NCI-H526 (cell line): ENCODE results near the gene ERFE.

Experiments
- DNase-seq, 2 experiments: peaks; one replicate each; lab custom pipeline; 2025; lab: John Stamatoyannopoulos, UW

The ERFE gene

DNA sequence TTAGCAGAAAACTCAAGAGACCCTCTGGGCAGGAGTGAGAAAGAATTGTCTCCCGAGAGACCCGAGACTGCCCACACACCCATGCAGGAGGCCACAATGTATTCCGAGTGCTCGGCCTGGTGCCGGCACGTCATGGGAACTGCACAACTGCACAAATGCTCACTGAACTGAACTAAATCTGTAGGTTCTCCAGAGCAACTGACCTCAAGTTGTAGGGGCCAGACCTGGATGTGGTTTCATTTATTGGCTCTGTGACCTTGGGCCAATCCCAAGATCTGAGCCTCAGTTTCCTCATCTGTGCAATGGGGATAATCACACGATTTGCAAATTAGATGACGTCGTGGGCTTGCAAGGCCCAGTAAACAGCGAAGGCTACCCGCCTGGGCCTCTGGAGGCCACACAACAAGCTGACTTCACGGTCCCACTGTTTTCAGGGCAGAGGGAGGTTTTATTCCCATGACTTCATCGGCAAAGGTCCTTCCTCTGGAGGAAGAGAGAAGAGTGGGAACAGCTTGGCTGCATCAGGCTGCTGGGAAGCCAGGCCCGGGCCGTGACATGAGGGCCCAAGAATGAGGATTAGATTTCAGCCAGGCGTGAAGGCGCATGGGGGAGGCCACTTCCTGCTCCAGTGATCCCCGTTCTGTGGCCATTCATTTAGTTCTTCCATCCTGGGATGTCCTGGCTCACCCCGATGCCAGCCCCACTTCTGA, 3.6 kb upstream of the ERFE start:
- DNase-seq: no peak

DNA sequence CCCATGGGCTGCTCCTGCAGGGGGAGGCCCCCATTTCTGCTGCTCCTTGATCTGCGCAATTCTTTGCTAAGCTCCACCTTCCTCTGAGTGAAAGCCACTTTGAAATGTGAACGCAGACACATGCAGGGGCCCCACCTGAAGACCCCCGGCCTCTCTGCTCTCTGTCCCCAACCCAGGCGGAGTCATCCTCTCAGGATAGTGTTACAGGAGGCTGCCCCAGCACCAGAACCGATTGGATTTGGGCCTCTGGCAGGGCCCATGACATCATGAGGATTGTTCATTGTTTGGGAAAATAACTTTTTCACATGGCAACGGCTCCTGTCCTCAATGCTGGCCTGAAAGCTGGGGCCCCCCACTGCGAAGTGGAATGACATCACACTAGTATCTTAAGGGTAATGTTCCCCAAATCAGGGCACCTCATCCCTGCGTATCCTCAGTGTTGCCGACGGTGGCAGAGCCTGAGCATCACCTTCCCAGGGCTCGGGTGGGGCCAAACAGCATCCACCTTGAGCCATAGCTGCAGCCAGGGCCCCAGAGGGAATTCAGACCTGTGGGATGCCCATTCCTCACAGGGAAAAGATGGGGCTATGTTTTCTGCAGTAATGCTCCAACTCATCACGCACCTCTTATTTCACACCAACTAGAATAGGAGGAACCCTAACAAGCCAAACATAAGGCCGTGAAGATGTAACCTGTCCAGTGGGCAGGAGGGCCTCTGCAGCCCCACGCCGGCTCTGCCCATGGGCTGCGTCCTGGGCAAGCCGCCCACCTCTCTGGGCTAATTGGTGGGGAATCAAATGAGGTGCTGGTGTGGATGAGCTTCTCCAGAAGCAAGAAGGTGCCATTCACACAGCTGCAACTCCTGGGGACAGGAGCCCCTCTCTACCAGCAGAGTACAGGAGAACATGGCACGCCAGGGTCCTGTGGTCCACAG, 2.7 kb upstream of the ERFE start:
- DNase-seq: no peak

DNA sequence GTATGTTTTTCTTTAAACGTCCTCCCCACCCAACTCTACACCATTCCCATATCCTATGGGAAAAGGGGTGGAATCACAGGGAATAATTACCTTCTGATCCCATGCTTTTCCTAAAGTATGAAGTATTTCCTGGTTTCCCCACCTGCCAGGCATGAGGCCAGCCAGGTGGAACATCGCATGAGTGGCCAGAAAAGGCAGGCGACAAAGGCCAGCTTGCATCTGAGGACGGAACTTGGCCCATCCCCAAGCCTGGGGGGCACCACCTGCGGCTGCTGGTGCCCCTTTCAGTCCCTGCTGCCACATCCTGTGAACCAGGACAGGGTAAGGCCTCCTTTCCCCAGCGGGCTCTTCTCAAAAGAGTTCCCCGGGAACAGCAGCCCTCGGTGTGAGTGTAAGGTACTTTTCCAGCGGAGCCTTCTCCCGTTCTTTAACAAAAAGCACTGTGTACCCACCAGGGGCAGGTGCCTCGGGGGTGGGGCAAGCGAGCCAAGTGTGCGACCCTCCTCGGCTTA, 1.2 kb upstream of the ERFE start:
- DNase-seq: peak in 1 of 2 experiments; percentile 57

DNA sequence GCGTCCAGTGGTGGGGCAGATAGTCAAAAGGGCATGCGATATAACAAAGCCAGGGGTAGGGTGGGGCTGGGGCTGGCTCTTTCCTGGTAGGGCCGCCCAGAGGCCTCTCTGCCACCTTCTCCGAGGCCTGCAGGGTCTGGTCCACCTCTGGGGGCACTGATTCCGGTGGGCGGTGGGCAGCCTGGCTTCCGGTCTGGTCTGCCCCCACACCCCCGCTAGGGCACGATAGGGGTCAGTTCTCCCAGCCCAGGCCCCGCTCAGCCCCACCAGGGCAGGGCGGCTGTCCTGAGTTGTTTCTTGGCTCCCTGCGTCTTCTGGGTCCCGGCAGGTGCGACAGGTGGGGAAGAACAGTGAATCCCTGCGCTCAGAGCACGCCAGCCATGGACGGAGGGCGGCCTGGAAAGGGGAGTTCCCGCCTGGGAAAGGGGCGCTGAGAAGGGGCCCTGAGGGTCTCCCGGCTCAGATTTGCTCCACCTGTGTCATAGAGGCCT, 707 bp upstream of the ERFE start:
- no peak for DNase-seq

DNA sequence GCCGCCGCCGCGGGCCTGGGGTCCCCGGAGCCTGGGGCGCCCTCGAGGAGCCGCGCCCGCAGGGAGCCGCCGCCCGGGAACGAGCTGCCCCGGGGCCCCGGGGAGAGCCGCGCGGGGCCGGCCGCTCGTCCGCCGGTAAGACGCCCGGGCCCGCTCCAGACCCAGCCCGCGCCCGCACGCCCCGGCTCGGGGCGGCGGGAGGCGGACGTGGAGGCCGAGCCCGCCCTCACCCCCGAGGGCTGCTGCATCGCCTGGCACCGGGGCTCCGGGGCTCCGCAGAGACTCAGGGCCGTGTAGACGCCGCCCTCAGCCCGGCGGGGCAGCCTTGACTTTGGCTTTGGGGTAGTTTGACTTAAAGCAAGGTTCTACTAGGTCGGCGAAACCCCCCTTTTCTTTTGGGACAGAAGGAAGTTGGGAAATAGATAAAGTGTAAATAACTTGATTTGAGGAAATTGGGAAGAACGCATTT, 335 bp downstream of the ERFE start:
- peak in 1 of 2 experiments; percentile 74 for DNase-seq

DNA sequence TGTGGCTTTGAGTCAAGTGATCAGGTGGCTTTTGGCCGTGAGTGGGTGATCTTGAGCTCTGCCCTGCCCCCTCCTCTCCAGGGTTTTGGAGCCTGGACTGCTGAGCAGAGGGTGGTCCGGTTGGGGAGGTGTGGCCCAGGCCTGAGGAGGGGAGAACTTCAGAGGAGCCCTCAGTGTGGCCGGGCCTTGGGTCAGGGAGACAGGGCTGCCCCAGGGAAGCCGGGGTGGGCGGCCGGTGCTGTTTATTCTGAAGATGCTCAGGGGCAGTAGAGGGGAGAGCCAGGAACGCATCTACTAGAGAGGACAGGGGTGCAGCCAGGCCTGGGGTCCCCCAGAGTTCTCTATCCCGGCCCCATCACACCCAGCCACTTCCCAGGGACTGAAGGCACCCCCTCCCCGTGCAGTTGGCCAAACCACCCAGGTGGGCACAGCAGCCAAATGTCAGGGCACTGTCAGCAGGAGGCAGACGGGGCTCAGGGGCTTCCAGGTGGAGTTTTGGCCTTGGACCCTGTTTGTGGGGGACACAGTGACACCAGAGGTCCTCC, 963 bp downstream of the ERFE start:
- DNase-seq: no peak

DNA sequence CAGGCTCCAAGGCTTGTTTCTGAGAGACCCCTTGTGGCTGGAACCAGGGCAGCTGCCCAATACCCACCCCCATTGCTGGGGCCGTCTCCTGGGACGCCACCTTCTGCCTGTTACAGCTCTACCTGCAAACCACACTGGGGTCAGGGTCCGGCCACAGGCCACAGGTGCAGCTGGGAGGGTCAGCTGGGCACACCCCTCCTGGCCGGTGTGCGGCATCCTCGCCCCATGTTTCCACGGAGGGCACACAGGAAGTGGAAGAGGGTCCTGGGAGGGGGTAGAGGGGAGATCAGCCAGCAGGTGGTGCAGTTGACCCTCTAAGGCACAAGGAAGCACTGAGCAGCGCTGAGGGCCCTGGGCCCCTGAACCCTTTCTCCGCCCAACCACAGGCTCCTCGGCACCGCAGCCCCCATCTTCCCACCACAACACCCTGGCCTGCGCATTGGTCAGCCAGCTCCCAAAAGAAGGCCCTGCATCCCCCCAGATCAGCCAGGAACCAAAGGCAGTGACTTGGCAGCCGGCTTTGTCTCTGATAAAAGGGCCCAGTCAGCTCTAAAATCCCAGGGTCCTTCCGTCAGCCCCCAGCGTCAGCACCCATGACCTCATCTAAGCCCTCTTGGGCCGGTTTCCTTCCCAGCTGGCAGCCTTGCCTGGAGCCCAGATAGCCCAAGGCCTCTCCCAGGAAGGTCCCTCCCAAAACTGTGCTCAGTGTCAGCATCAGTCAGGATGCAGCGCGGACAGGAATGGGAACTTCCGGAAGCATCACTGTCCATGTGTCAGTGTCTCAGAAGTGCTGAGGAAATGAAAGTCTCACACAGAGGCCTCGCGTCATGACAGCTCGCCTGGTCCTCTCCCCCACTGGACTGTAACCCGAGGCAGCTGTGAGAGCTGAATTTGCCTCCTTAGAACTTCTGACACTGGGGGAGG, 1.7 kb downstream of the ERFE start:
- DNase-seq: peak in 1 of 2 experiments; percentile 40

DNA sequence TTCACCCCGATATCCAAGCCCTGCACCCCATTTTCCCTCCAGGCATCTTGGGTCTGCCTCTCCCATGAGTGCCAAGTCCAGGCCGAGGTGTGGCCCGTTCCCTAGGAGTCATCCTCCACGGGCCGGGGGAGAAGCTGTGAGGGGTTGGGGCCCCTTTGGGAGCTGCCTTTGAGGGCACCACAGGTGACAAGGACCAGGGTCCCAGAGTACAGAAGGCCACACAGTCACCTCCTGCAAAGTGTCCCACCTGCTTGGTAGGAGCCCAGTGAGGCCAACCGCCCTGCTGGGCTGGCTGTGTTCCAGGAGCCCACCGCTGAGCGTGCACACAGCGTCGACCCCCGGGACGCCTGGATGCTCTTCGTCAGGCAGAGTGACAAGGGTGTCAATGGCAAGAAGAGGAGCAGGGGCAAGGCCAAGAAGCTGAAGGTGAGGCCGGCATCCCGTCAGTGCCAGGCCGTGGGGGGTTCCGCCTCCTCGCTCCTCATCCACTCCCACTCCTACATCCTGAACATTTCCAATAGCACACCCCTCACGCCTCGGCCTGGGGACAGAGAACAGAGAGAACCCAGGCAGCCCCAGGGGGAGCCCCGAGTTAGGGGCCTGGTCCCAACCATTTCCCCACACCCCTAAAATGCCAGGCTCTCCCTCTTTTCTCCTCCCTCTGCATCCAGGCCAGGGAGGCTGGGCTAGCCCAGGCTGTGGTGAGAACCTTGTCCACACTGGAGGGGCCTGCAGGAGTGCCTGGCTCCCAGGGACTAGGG, 2.7 kb downstream of the ERFE start:
- no peak for DNase-seq

DNA sequence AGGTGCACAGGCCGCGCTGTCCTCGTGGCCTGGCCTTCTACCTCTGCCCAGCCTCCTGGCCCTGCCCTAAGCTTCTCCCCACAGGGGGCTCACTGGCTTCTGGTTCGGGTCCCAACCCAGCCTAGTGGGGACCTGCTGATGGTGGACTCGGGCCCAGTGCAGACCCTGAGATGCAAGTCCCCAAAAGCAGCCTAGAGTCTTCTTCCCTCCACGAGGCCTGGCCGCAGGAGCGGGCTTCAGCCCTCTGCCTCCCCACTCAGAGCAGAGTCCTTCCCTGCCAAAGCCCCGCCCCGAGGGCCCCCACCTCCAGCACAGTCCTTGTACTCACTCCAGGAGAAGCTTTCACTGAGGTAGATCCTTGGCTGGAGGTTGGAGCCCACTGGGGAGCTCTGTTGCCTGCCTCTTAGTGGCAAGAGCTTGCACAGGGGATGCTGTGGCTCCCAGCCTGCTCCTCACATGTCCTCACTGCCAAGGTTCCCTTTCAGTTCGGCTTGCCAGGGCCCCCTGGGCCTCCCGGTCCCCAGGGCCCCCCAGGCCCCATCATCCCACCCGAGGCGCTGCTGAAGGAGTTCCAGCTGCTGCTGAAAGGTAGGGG, 3.6 kb downstream of the ERFE start:
- no peak for DNase-seq

DNA sequence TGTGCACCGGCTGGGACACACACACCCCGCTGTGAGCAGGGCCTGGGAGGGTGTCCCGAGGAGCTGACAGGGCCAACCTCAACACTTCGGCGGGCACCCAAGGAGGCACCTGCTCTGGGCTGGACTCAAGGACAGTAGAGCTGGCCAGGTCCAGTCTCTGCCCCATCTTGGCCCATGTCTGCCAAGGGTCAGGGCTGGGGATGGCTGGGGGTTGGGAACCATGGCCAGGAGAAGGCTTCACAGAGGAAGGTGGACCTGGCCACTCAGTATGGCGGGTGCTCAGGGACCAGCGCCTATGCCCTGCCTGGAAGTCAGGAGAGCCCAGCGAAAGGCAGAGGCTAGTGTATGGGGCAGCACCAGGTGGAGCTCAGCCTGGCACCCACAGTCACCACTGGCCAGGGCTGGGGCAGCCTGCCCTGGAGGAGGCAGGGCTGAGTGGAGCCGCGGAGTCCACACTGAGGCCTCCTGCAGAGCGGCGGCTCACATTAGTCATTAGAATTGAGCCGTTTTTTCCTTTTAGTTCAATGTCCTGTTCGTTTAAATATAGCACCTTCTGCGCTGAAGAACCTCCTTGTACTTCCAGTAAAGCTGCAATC, 4.2 kb downstream of the ERFE start:
- no peak for DNase-seq

DNA sequence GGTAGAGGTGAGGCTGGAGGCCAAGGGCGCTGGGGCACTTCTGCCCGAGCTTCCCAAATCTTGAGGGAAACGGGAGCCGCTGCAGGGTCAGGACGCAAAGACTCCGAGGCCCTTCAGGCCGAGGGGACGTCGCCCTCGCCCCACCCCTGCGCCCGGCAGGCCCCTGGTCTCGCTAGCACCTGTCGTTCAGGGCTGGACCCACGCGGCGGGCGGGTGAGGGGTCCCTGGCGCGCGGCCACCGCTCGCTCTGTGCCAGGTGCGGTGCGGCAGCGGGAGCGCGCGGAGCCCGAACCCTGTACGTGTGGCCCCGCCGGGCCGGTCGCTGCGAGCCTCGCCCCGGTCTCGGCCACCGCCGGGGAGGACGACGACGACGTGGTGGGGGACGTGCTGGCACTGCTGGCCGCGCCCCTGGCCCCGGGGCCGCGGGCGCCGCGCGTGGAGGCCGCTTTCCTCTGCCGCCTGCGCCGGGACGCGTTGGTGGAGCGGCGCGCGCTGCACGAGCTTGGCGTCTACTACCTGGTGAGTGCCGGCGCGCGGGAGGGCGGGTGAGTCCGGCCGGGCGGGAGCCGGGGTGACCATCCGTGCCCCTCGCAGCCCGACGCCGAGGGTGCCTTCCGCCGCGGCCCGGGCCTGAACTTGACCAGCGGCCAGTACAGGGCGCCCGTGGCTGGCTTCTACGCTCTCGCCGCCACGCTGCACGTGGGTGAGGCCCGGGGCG, 4.9 kb downstream of the ERFE start:
- DNase-seq: peak in 1 of 2 experiments; percentile 48

DNA sequence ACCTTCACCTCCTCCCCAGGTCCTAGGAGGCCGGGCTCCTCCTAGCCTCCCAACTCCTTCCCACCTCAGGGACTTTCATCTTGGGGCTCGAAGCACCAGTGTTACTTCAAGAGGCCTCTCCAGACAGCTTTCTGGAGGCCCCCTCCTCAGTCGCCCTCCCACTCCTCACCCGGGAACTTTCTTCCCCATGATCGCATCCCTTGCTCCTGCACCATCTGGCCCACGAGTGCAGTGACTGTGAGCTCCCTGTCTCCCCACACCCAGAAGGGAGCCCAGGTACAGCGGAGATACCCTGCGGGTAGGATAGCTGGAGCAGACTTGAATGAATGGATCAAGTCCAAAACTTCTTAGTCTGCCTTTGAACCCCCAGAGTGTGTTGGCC, 6.1 kb downstream of the ERFE start:
- DNase-seq: no peak

DNA sequence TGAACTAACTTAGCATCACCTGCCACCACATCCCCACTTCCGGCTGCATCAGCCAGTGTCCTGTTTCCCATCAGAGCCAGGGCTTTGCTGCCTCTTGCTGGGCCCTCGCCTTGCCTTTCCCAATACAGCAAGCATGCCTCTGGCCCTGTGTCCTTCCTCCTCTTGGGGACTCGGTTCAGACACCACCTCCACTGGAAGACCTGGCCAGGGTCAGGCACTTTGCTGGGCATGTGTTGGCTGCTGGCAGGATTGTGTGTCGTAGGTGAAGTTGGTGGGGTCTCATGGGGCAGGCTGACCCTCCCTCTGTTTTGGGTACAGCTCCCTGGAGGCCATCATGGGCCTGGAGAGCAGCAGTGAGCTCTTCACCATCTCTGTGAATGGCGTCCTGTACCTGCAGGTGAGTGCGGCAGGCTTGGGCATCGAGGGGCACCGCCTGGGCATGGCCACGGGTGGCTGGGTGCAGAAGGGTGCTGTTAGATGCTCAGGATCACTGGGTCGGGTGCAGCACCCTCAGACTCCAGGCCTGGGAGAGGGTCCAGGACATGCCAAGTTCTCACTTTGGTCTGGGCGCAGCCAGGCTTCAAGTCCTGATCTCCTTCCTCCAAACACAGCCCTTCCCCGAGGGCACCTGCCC, 6.6 kb downstream of the ERFE start:
- DNase-seq: no peak

DNA sequence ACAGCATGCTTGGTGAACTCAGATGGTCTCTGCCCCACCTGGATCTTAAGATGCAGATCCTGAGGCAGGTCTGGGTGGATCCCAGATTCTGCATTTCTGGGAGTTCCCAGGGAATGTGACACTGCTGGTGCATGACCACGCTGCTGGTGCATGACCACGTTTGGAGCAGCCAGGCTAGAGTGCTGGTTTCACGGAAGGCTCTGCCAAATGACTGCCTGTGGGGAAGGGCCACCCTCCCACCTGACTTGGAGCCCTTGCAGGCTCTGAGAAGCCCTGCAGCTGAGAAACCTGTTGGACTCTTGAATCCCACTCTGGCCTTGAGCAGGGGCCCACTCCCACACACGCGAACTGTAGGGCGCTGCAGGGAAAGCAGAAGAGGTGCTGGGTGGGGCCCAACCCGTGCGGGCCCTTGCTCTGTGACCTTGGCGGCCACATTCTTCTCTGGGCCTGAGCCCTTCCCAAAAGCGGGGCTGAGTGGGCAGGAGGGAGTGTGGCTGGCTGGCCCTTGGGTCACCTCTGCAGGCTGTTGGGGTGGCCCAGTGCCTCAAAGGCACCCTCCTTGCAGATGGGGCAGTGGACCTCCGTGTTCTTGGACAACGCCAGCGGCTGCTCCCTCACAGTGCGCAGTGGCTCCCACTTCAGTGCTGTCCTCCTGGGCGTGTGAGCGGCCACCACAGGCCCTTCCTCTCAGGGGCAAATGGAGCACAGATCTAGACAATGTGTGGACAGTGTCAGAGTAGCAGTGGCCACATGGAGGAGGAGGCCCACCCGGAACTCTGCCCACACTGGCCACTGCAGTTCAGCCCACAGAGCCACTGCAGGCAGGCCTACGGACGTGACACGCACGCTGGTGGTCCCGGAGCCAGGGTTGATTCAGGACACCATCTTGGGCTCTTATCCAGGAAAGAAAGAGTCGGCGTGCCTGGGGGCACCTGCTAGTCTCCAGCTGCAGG, 7.9 kb downstream of the ERFE start:
- no peak for DNase-seq

DNA sequence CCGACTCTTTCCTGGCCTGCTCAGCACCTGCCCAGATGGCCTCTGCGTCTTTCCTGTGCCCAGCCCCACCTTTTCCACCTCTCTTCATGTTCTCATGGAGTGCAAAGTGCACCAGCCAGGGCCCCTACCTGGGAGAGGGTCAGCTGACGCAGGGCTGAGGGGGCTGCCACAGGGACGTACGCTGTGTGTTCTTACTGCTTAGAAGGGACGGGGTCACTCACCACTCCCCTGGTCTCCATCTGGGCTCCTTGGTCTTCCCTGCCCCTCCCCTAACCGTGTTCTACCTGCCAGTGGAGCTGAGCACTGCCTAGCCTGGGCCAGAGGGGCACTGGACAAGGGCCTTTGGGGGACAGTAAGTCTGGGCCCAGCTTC, 8.6 kb downstream of the ERFE start:
- DNase-seq: no peak

DNA sequence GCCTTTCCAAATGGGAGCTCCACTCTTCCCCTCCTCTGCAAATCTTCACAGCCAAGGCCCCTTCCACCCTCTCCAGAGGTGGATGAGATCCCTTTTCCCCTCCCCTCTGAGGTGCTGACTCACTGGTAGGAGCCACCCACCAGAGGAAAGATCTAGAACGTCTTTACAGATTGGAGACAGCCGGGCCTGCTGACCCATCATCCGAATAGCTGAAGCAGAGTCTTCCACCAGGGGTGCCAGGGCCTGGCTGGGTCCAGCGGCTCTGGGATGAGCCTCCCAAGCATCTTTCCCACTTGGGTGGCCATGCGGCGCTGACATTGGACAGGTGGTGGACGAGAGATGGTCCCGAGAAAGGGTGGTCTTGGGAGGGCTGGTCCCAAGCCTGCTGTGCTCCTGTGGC, 9.0 kb downstream of the ERFE start:
- no peak for DNase-seq

DNA sequence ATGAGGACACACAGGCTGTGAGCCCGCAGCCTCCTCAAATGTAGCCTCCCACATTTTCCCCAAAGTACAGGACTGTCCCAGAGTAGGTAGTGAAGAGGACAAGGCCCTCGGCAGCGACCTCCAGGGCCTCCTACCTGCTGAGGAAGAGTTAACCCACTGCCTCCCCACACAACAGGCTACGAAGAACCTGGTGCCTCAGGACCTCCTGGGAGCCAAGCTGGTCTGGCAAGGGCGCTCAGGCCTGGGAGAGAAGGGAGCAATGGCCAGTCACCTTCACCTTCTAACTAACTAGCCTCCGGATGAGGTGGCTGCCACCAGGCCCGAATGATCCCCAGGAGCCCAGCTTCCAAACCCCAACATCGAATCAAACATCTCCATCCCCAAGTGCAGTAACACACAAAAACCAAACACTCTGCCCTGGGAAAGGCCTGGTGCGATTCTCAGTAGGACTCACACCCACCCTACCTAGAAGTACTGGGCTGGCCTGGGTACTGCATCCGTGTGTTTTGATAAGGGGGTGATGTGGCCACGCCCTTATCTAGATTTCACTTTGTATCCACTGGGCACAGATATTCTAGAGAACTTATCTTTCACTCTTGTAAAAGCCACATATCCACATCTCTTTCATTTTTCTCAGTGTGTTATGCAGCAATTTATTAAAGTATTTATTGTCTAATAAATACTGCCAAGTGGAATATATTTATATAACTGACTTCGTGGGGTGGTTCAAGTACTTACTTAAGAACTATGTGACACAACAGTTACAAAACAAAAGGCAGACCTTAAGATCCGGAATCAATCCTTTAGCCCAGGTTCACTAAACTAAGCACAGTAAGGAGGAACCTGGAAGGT, 9.7 kb downstream of the ERFE start:
- no peak for DNase-seq
